H9 (cell line): ENCODE data around the gene R3HCC1L. TPM values are rescaled to one million over a fixed set of nuclear protein-coding genes. Genes with fewer than 3 reads are reported as not detected.

Experiments
- DNase-seq: peaks from one replicate; pipeline ENCODE4 v3.0.0-alpha.2; 2017
- H2AFZ ChIP-seq: one replicate; pipeline ENCODE4 v1.6.1; 2013; ENCODE audit warnings: mild to moderate bottlenecking, low read length, control low read depth, moderate library complexity
- H2AK5ac ChIP-seq: 2 replicates; pipeline ENCODE4 v1.6.1; 2013; ENCODE audit warnings: low read length, control low read depth, mixed read lengths; ENCODE audit not compliant: insufficient read length
- H2BK120ac ChIP-seq: one replicate; pipeline ENCODE4 v1.6.1; 2013; ENCODE audit warnings: low read depth, mild to moderate bottlenecking, low read length, control low read depth, inconsistent platforms; ENCODE audit not compliant: poor library complexity, severe bottlenecking
- H2BK12ac ChIP-seq: 2 replicates; pipeline ENCODE4 v1.6.1; 2013; ENCODE audit warnings: low read length, control low read depth, mixed read lengths, low read depth; ENCODE audit not compliant: insufficient read length
- H2BK15ac ChIP-seq: 2 replicates; pipeline ENCODE4 v1.6.1; 2013; ENCODE audit warnings: low read depth, low read length, control low read depth
- H2BK20ac ChIP-seq: one replicate; pipeline ENCODE4 v1.6.1; 2013; ENCODE audit warnings: low read depth, mild to moderate bottlenecking, low read length, control low read depth, inconsistent platforms; ENCODE audit not compliant: poor library complexity, severe bottlenecking
- H2BK5ac ChIP-seq: 2 replicates; pipeline ENCODE4 v1.6.1; 2013; ENCODE audit warnings: low read length, control low read depth, mixed read lengths; ENCODE audit not compliant: insufficient read length
- H3K14ac ChIP-seq: 2 replicates; pipeline ENCODE4 v1.6.1; 2013; ENCODE audit warnings: low read length, control low read depth; ENCODE audit not compliant: insufficient read depth
- H3K18ac ChIP-seq: 2 replicates; pipeline ENCODE4 v1.6.1; 2013; ENCODE audit warnings: low read depth, mild to moderate bottlenecking, mixed read lengths, low read length, control low read depth; ENCODE audit not compliant: insufficient read length
- H3K23ac ChIP-seq: 2 replicates; pipeline ENCODE4 v1.6.1; 2013; ENCODE audit warnings: low read length, control low read depth, mixed read lengths, low read depth; ENCODE audit not compliant: insufficient read length
- H3K23me2 ChIP-seq: 2 replicates; pipeline ENCODE4 v1.6.1; 2013; ENCODE audit warnings: low read depth, mild to moderate bottlenecking, mixed read lengths, low read length, control low read depth; ENCODE audit not compliant: insufficient read length, poor library complexity, severe bottlenecking
- H3K27ac ChIP-seq: 2 replicates; pipeline ENCODE4 v1.5.1; 2013; ENCODE audit warnings: low read length, control low read depth, mixed read lengths, low read depth; ENCODE audit not compliant: insufficient read length
- H3K27me3 ChIP-seq: 2 replicates; pipeline ENCODE4 v1.6.1; 2013; ENCODE audit warnings: low read length, control low read depth, inconsistent platforms; ENCODE audit not compliant: insufficient read depth
- H3K4ac ChIP-seq: 2 replicates; pipeline ENCODE4 v1.6.1; 2013; ENCODE audit warnings: low read depth, mild to moderate bottlenecking, control low read depth, inconsistent platforms, low read length, moderate library complexity
- H3K4me1 ChIP-seq: 2 replicates; pipeline ENCODE4 v1.6.1; 2013; ENCODE audit warnings: low read length, control low read depth, inconsistent platforms; ENCODE audit not compliant: insufficient read depth
- H3K4me2 ChIP-seq: 2 replicates; pipeline ENCODE4 v1.6.1; 2013; ENCODE audit warnings: low read length, control low read depth, mixed read lengths; ENCODE audit not compliant: insufficient read length, insufficient read depth
- H3K56ac ChIP-seq: 2 replicates; pipeline ENCODE4 v1.6.1; 2013; ENCODE audit warnings: low read depth, mild to moderate bottlenecking, mixed read lengths, low read length, control low read depth; ENCODE audit not compliant: insufficient read length
- H3K79me1 ChIP-seq: 2 replicates; pipeline ENCODE4 v1.6.1; 2013; ENCODE audit warnings: low read depth, mild to moderate bottlenecking, moderate library complexity, low read length, control low read depth, inconsistent platforms; ENCODE audit not compliant: insufficient read depth, poor library complexity, severe bottlenecking
- H3K79me2 ChIP-seq: 2 replicates; pipeline ENCODE4 v1.6.1; 2013; ENCODE audit warnings: low read length, control low read depth, inconsistent platforms; ENCODE audit not compliant: insufficient read depth
- H3K9ac ChIP-seq: 2 replicates; pipeline ENCODE4 v1.6.1; 2013; ENCODE audit warnings: low read length, control low read depth, mixed read lengths; ENCODE audit not compliant: insufficient read length; ENCODE audit errors: extremely low read depth
- H3K9me3 ChIP-seq: one replicate; pipeline ENCODE4 v1.6.1; 2013; ENCODE audit warnings: low read depth, low read length, inconsistent platforms; ENCODE audit not compliant: control insufficient read depth
- H3T11ph ChIP-seq: one replicate; pipeline ENCODE4 v1.6.1; 2013; ENCODE audit warnings: mild to moderate bottlenecking, low read length, control low read depth, inconsistent platforms
- H4K20me1 ChIP-seq: one replicate; pipeline ENCODE4 v1.6.1; 2013; ENCODE audit not compliant: control insufficient read depth, insufficient read length, insufficient read depth
- H4K5ac ChIP-seq: 2 replicates; pipeline ENCODE4 v1.6.1; 2013; ENCODE audit warnings: low read depth, mild to moderate bottlenecking, mixed read lengths, low read length, control low read depth; ENCODE audit not compliant: insufficient read length
- H4K8ac ChIP-seq: replicated peaks from 2 replicates; pipeline ENCODE4 v1.6.1; 2013; ENCODE audit warnings: low read length, control low read depth, mixed read lengths, low read depth; ENCODE audit not compliant: insufficient read length
- H4K91ac ChIP-seq: 2 replicates; pipeline ENCODE4 v1.6.1; 2013; ENCODE audit warnings: low read depth, mild to moderate bottlenecking, moderate library complexity, mixed read lengths, low read length, control low read depth; ENCODE audit not compliant: insufficient read length
- H3K27ac Mint-ChIP-seq, 3 experiments: 2 replicates in 2 of 3; 3 replicates in 1 of 3; pipeline ENCODE4 v1.8.0; 2020 to 2021; ENCODE audit warnings: mixed read lengths in 3 of 3, mild to moderate bottlenecking in 1 of 3, moderate library complexity in 1 of 3
- H3K27me3 Mint-ChIP-seq: 2 replicates; pipeline ENCODE4 v1.8.0; 2021; ENCODE audit warnings: low read depth, mild to moderate bottlenecking, moderate library complexity, mixed read lengths
- H3K36me3 Mint-ChIP-seq, 3 experiments: 2 replicates in 2 of 3; 3 replicates in 1 of 3; pipeline ENCODE4 v1.8.0; 2020 to 2021; ENCODE audit warnings: low read depth in 3 of 3, mixed read lengths in 3 of 3; ENCODE audit not compliant: insufficient read depth in 1 of 3
- H3K4me1 Mint-ChIP-seq, 2 experiments: 2 replicates each; pipeline ENCODE4 v1.8.0; 2020; ENCODE audit warnings: mixed read lengths in 2 of 2
- H3K4me3 Mint-ChIP-seq, 2 experiments: 2 replicates in 1 of 2; 3 replicates in 1 of 2; pipeline ENCODE4 v1.8.0; 2020 to 2021; ENCODE audit warnings: mild to moderate bottlenecking in 2 of 2, mixed read lengths in 2 of 2, moderate library complexity in 1 of 2
- H3K9me3 Mint-ChIP-seq, 2 experiments: 2 replicates in 1 of 2; 3 replicates in 1 of 2; pipeline ENCODE4 v1.8.0; 2020; ENCODE audit warnings: mild to moderate bottlenecking in 2 of 2, mixed read lengths in 2 of 2, moderate library complexity in 1 of 2
- CTCF ChIP-seq: fragments of 200-600 bp; sonication (generic); conservative IDR thresholded peaks from 3 replicates; pipeline ENCODE4 v1.8.0; 2021; ENCODE audit warnings: antibody characterized with exemption, mild to moderate bottlenecking
- WGBS: extraction: QIAGEN DNeasy Blood & Tissue Kit; methylation state at CpG from one replicate; pipeline ENCODE4 v1.1.7; 2013; ENCODE audit warnings: missing lambda C conversion rate, low lambda C conversion rate, mixed read lengths; ENCODE audit not compliant: insufficient read length; ENCODE audit errors: extremely low coverage; 5-methylcytosine and 5-hydroxymethylcytosine counted together
- long read RNA-seq: library from polyadenylated mRNA; unstranded; transcript quantifications from one replicate; pipeline ENCODE4 v2.0.0, GENCODE V29; 2020
- total RNA-seq: library from RNA; stranded (reverse); gene quantifications from 2 replicates; pipeline ENCODE4 v1.2.1, GENCODE V29; 2021

R3HCC1L gene
- 15.5 and 18.5 TPM in 2 replicates for total RNA-seq
- long read RNA-seq, transcript R3HCC1L-201 (10 exons, 3,379 nt), result major isoform, 22 of 125 reads
- long read RNA-seq, partial matches to known transcripts, result 9 of 125 reads
- long read RNA-seq, other reads (novel, unspliced or antisense), result 92 of 125 reads

DNA sequence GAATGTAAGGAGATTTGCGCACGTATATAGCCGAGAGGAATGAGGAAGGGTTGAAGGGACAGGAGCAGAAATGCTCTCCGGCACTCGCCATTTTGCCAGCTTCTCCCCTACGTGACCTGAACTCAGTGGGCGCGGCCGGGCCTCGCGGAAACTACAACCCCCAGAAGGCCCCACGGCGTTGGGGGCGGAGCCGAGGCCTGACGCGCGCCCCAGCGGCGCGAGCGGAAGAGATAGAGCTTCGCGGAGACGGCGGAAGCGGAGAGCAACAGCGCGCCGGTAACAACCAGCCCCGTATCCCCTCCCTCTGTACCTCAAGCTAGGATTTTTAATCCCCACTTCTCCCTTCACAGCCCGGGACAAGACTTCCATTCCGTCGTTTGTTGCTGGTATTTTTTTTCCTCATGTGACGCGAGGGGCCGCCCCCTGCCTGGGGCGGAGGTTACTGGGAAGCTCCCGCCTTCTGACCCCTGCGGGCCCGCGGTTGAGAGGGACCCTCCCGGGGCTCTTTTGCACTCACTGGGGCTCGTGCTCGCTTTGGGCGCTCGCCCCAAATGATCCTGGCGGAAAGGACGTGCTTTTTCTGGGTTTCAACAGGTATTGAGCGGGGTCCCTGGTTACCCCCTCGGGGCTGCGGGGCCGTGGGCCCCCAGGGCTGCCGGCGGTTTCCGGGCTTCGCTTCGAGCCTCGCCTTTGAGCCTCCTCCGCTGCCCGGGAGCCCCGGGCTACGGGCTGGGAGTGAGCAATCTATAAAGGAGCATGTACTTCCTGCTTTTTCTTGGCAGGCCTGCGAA is at the start of gene R3HCC1L:
R3HCC1L (plus strand) TSS at position 227 of the 791 bp plus-strand sequence. CDS start 73,458 bp downstream, outside the sequence.
- Histone ChIP-seq H3T11ph (no peak within 1 kb of the TSS), H3K79me2 (peaks cover 4% of the 10 kb centered on the region; the same call in 1 of the 2 replicates), H2AFZ (no peak within 1 kb of the TSS), H3K9me3 (no peaks in the 10 kb centered on the region), H4K8ac (no peak within 1 kb of the TSS), H2AK5ac (no peak within 1 kb of the TSS), H2BK120ac (no peak within 1 kb of the TSS), H3K56ac (no peak within 1 kb of the TSS), H3K9ac (peak within 1 kb of the TSS; percentile 79), H3K14ac (peak within 1 kb of the TSS; percentile 84; the same call in 1 of the 2 replicates), H2BK5ac (no peak within 1 kb of the TSS), H4K5ac (no peak within 1 kb of the TSS), H3K27me3 (no peaks in the 10 kb centered on the region), H2BK20ac (no peak within 1 kb of the TSS), H3K4me2 (peak within 1 kb of the TSS; percentile 77), H3K4ac (no peak within 1 kb of the TSS), H3K27ac (no peak within 1 kb of the TSS), H4K91ac (no peak within 1 kb of the TSS), H3K79me1 (peaks cover 2% of the 10 kb centered on the region), H4K20me1 (no peaks in the 10 kb centered on the region), H2BK15ac (no peak within 1 kb of the TSS), H3K18ac (peak within 1 kb of the TSS; percentile 90), H3K23ac (no peak within 1 kb of the TSS), H3K4me1 (no peaks in the 10 kb centered on the region; the same call in 1 of the 2 replicates), H3K23me2 (peaks cover 3% of the 10 kb centered on the region), H2BK12ac (no peak within 1 kb of the TSS)
- WGBS, result no CpG with 5 or more reads among the region's 64 CpGs
- Mint-ChIP-seq H3K4me1 (peaks cover 18 to 20% of the 10 kb centered on the region in 2 experiments), H3K27ac (peak within 1 kb of the TSS; percentile 94 to 98 (median 98); a peak in 6 of 7 replicates), H3K36me3 (peaks cover 8 to 12% (median 8%) of the 10 kb centered on the region in 3 experiments), H3K4me3 (peak within 1 kb of the TSS; percentile 88 to 93), H3K9me3 (peaks cover 12 to 19% of the 10 kb centered on the region in 2 experiments), H3K27me3 (no peaks in the 10 kb centered on the region; the same call in 1 of the 2 replicates)
- no peak for TF ChIP-seq CTCF
- DNase-seq, result peak; percentile 90
